OCI-LY1 (cell line): ENCODE results near the gene ASPSCR1.

Experiments used
- H2AFZ ChIP-seq: fragments of 200-600 bp; sonication (generic), shearing (Covaris generic); 2 replicates; pipeline ENCODE4 v1.6.0; 2014; ENCODE audit warnings: antibody characterized with exemption, mild to moderate bottlenecking, low read length
- H3F3A ChIP-seq: fragments of 200-600 bp; sonication (generic), shearing (Covaris generic); 2 replicates; pipeline ENCODE4 v1.6.0; 2014; ENCODE audit warnings: mild to moderate bottlenecking, antibody characterized with exemption, low read length, moderate library complexity; ENCODE audit not compliant: insufficient read depth
- H3K27ac ChIP-seq: fragments of 200-600 bp; sonication (generic); 2 replicates; pipeline ENCODE4 v1.5.1; 2014; ENCODE audit warnings: low read length, mixed run types, mild to moderate bottlenecking, low read depth; ENCODE audit not compliant: poor library complexity, severe bottlenecking
- H3K27me3 ChIP-seq: fragments of 200-600 bp; sonication (generic); 2 replicates; pipeline ENCODE4 v1.6.0; 2014; ENCODE audit warnings: antibody characterized with exemption, mild to moderate bottlenecking, low read length, moderate library complexity; ENCODE audit not compliant: insufficient read depth
- H3K36me3 ChIP-seq: fragments of 200-600 bp; sonication (generic); 2 replicates; pipeline ENCODE4 v1.6.1; 2014; ENCODE audit warnings: mild to moderate bottlenecking, antibody characterized with exemption, low read length, moderate library complexity, mixed read lengths; ENCODE audit not compliant: insufficient read depth
- H3K4me1 ChIP-seq: fragments of 200-600 bp; sonication (generic); 2 replicates; pipeline ENCODE4 v1.5.1; 2014; ENCODE audit warnings: mild to moderate bottlenecking, low read length, moderate library complexity; ENCODE audit not compliant: insufficient read depth, severe bottlenecking
- H3K4me2 ChIP-seq: fragments of 200-600 bp; sonication (generic), shearing (Covaris generic); 2 replicates; pipeline ENCODE4 v1.6.1; 2014; ENCODE audit warnings: low read length
- H3K4me3 ChIP-seq: fragments of 200-600 bp; sonication (generic); 2 replicates; pipeline ENCODE4 v1.5.1; 2014; ENCODE audit warnings: low read length, low read depth, mild to moderate bottlenecking, mixed read lengths; ENCODE audit not compliant: poor library complexity, severe bottlenecking
- H3K79me2 ChIP-seq: fragments of 200-600 bp; shearing (Covaris generic); 2 replicates; pipeline ENCODE4 v1.6.1; 2016; ENCODE audit warnings: mixed run types, low read length, mixed read lengths; ENCODE audit not compliant: insufficient read depth
- H3K9ac ChIP-seq: fragments of 200-600 bp; sonication (generic), shearing (Covaris generic); 2 replicates; pipeline ENCODE4 v1.6.1; 2014; ENCODE audit warnings: mild to moderate bottlenecking, low read length, mixed read lengths
- H3K9me2 ChIP-seq: fragments of 200-600 bp; sonication (generic), shearing (Covaris generic); 2 replicates; pipeline ENCODE4 v1.6.1; 2014; ENCODE audit warnings: low read depth, mild to moderate bottlenecking, low read length, mixed read lengths
- H3K9me3 ChIP-seq: fragments of 200-600 bp; shearing (Covaris generic); 2 replicates; pipeline ENCODE4 v1.6.1; 2014; ENCODE audit warnings: low read length, mixed read lengths
- H4K20me1 ChIP-seq: fragments of 200-600 bp; sonication (generic), shearing (Covaris generic); 2 replicates; pipeline ENCODE4 v1.6.0; 2016; ENCODE audit warnings: mild to moderate bottlenecking, low read length; ENCODE audit not compliant: insufficient read depth
- EZH2 ChIP-seq: fragments of 200-600 bp; sonication (generic), shearing (Covaris generic); IDR thresholded peaks from 2 replicates; pipeline ENCODE4 v1.8.0; 2017; ENCODE audit warnings: borderline replicate concordance, mixed run types, mild to moderate bottlenecking, antibody characterized with exemption, low read length, moderate library complexity, mixed read lengths
- TF ChIP-seq, protein P1 (sequence below): fragments of 200-600 bp; sonication (generic), shearing (Covaris generic); IDR thresholded peaks from 2 replicates; pipeline ENCODE4 v1.5.1; 2017; ENCODE audit warnings: mild to moderate bottlenecking, antibody characterized with exemption, low read length, moderate library complexity, mixed read lengths

Gene ASPSCR1

DNA sequence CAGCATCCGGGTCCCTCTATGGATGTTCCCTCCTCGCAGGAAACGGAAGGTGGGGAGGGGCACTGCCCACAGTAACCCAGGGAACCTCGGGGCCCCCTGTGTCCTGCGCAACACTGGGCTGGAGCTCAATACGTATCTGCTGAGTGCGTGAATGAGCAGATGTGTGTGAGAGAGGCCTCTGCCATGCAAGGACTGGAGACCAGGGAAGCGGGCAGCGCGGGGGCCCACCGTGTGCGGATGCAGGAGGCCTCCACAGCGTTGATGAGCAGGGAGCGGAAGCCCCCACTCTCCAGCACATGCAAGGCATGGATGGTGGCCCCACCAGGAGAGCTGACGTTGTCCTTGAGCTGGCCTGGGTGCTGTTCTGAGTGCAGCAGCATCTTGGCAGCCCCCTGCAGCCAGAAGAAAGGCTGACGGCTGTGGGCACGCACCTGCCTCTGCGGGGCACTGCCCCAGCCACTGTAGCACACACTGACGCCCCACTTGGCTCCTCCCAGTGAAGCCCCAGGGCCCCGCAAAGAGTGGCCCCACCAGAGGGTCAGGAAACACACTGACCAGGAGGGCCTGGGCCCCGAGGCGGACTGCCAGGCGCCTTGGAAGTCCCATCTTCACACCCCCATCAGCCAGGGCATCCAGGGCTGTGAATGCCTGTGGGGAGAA is 43.2 kb upstream of the ASPSCR1 start:
- Histone ChIP-seq H3K9me3 (no peaks in the 10 kb centered on the region), H3K4me3 (no peak overlapping the region), H3F3A (no peaks in the 10 kb centered on the region), H3K9me2 (no peaks in the 10 kb centered on the region), H3K4me2 (no peak overlapping the region), H3K27me3 (peaks cover 3% of the 10 kb centered on the region; the same call in 1 of the 2 replicates), H2AFZ (no peak overlapping the region), H4K20me1 (no peaks in the 10 kb centered on the region), H3K4me1 (peaks cover 12% of the 10 kb centered on the region), H3K36me3 (no peaks in the 10 kb centered on the region), H3K79me2 (no peaks in the 10 kb centered on the region), H3K9ac (no peak overlapping the region), H3K27ac (no peak overlapping the region)
- TF ChIP-seq, protein P1, sequence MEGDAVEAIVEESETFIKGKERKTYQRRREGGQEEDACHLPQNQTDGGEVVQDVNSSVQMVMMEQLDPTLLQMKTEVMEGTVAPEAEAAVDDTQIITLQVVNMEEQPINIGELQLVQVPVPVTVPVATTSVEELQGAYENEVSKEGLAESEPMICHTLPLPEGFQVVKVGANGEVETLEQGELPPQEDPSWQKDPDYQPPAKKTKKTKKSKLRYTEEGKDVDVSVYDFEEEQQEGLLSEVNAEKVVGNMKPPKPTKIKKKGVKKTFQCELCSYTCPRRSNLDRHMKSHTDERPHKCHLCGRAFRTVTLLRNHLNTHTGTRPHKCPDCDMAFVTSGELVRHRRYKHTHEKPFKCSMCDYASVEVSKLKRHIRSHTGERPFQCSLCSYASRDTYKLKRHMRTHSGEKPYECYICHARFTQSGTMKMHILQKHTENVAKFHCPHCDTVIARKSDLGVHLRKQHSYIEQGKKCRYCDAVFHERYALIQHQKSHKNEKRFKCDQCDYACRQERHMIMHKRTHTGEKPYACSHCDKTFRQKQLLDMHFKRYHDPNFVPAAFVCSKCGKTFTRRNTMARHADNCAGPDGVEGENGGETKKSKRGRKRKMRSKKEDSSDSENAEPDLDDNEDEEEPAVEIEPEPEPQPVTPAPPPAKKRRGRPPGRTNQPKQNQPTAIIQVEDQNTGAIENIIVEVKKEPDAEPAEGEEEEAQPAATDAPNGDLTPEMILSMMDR = no peak
- no peak for TF ChIP-seq EZH2

DNA sequence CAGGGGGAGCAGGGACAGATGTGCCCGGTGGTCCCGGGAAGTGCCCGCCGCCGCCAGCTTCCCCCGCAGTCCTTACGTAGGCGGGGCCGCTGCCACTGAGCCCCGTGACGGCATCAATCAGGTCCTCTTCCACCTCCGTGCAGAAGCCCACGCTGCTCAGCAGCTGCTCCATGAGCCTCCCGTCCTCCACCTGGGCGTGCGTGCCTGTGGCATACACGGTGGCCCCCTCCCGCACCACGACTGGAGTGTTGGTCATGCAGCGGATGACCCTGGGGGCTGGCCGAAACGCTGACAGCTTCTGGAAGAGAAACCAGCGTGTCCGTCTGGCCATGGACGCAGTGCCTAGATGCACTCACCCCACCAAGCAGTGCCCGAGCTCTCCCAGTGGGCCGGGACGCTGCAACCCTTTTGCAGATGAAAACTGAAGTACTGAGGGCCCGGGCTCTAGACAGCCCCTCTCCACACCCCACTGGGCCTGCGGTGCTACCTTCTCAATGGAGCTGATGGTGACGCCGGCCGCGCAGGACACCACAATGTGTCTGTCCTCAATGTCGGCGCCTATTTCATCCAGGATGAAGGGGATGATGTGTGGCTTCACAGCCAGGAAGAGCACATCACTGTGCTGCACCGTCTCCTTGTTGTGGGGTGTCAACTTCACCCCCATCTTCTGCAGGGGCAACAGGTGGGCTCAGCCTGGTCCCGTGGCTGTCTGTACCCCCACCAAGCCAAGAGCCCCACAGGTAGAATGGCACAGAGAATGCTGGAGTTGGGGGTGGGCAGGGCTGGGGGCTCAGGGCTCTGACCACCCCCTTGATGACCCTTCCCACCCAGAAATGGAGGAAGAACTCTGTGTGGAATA is 42.4 kb upstream of the ASPSCR1 start:
- H3K36me3 ChIP-seq = no peaks in the 10 kb centered on the region
- H3K4me1 ChIP-seq = peaks cover 12% of the 10 kb centered on the region
- no peak for TF ChIP-seq EZH2
- TF ChIP-seq, protein P1 = no peak
- no peak overlapping the region for H3K27ac ChIP-seq
- peaks cover 3% of the 10 kb centered on the region; the same call in 1 of the 2 replicates for H3K27me3 ChIP-seq
- H3K79me2 ChIP-seq = no peaks in the 10 kb centered on the region
- H4K20me1 ChIP-seq = no peaks in the 10 kb centered on the region
- no peaks in the 10 kb centered on the region for H3K9me3 ChIP-seq
- no peak overlapping the region for H3K4me2 ChIP-seq
- no peak overlapping the region for H2AFZ ChIP-seq
- H3F3A ChIP-seq = no peaks in the 10 kb centered on the region
- H3K9me2 ChIP-seq = no peaks in the 10 kb centered on the region
- H3K9ac ChIP-seq = no peak overlapping the region
- no peak overlapping the region for H3K4me3 ChIP-seq

- Histone ChIP-seq H3K9me3 (no peaks in the 10 kb centered on the region), H3F3A (no peaks in the 10 kb centered on the region), H3K4me2 (no peak overlapping the region), H2AFZ (no peak overlapping the region), H3K79me2 (no peaks in the 10 kb centered on the region), H3K4me1 (peaks cover 12% of the 10 kb centered on the region), H4K20me1 (no peaks in the 10 kb centered on the region), H3K9me2 (no peaks in the 10 kb centered on the region), H3K27me3 (peaks cover 3% of the 10 kb centered on the region; the same call in 1 of the 2 replicates), H3K9ac (no peak overlapping the region), H3K27ac (no peak overlapping the region), H3K36me3 (no peaks in the 10 kb centered on the region), H3K4me3 (no peak overlapping the region)
- TF ChIP-seq, protein P1 = no peak
- TF ChIP-seq EZH2 = no peak
Observed at GRCh38 chr17:81935709-81936084, 41.7 kb upstream of the ASPSCR1 start.
